ENCODE data around the gene DBF4B.
"Not testable (repeated sequence)": the region's sequence is repeated elsewhere in the genome, so short reads cannot be mapped to it uniquely, and the experiment has no call there.

Gene DBF4B

DNA sequence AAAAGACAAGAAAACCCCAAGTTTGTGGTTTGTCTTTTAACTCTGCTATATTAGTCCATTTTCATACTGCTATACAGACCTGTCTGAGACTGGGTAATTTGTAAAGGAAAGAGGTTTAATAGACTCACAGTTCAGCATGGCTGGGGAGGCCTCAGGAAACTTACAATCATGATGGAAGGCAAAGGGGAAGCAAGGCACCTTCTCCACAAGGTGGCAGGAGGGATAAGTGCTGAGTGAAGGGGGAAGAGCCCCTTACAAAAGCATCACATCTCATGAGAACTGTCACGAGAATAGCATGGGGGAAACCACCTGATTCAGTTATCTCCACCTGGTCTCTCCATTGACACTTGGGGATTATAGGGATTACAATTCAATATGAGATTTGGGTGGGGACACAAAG is 36.8 kb downstream of the DBF4B start:
- POLR2A ChIA-PET = no interaction called here
- no peaks in the 10 kb centered on the region for H3K27me3 ChIP-seq (replicated peaks in 2 of 5; ENCODE audit: control insufficient read depth in 4 of 5, insufficient read depth in 5 of 5, low read length in 4 of 5)
- CTCF ChIA-PET = interaction anchor here (1.4 kb wide), 1 partner anchor 11 kb away, joined by 5 read pairs; no protein-coding TSS in a partner anchor
- H3K27ac ChIP-seq (ENCODE audit: insufficient read depth in 1 of 2, low read depth in 1 of 2, low read length in 2 of 2, poor library complexity in 1 of 2, severe bottlenecking in 2 of 2) = no peak overlapping the region
- no peaks in the 10 kb centered on the region for H3K9me3 ChIP-seq (ENCODE audit: control extremely low read depth in 1 of 5, control insufficient read depth in 4 of 5, insufficient read depth in 2 of 5, low read depth in 1 of 5, low read length in 4 of 5)
- WGBS (ENCODE audit: insufficient coverage) = no CpG with 5 or more reads among the region's 1 CpG
- peak in 2 of 3 donors; percentile 34 to 51 for DNase-seq
- no peak overlapping the region for H3K4me3 ChIP-seq (ENCODE audit: control insufficient read depth in 1 of 7, extremely low read depth in 1 of 7, insufficient read depth in 4 of 7, low read depth in 2 of 7, low read length in 6 of 7)
- H3K4me1 ChIP-seq (ENCODE audit: control extremely low read depth in 1 of 4, control insufficient read depth in 4 of 4, insufficient read depth in 4 of 4, low read length in 3 of 4) = no peaks in the 10 kb centered on the region
- peaks cover 5 to 47% (median 28%) of the 10 kb centered on the region in 4 experiments for H3K36me3 ChIP-seq (ENCODE audit: control insufficient read depth in 4 of 4, insufficient read depth in 4 of 4, low read length in 3 of 4)

DNA sequence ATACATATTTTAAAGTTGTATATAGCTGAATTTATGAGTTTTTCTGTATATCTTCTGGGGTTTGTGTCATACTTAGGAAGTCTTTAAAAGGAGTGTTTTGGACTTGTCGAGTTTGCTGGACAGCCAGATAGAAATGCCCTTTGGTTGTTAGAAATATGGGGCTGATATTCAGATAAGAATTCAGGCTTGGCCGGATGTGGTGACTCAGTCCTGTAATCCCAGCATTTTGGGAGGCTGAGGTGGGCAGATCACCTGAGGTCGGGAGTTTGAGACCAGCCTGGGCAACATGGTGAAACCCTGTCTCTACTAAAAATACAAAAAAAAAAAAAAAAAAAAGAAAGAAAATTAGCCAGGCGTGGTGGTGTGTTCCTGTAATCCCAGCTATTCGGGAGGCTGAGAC is 37.3 kb downstream of the DBF4B start:
- H3K27ac ChIP-seq (ENCODE audit: insufficient read depth in 1 of 2, low read depth in 1 of 2, low read length in 2 of 2, poor library complexity in 1 of 2, severe bottlenecking in 2 of 2); H3K9me3 ChIP-seq (ENCODE audit: control extremely low read depth in 1 of 5, control insufficient read depth in 4 of 5, insufficient read depth in 2 of 5, low read depth in 1 of 5, low read length in 4 of 5); DNase-seq; H3K4me3 ChIP-seq (ENCODE audit: control insufficient read depth in 1 of 7, extremely low read depth in 1 of 7, insufficient read depth in 4 of 7, low read depth in 2 of 7, low read length in 6 of 7); POLR2A ChIA-PET; H3K4me1 ChIP-seq (ENCODE audit: control extremely low read depth in 1 of 4, control insufficient read depth in 4 of 4, insufficient read depth in 4 of 4, low read length in 3 of 4); H3K27me3 ChIP-seq (replicated peaks in 2 of 5; ENCODE audit: control insufficient read depth in 4 of 5, insufficient read depth in 5 of 5, low read length in 4 of 5): not testable (repeated sequence)
- WGBS (ENCODE audit: insufficient coverage) = 100% methylated on average over 4 of the region's 5 CpGs
- CTCF ChIA-PET = interaction anchor here (0.8 kb wide), 1 partner anchor 8 kb away, joined by 3 read pairs; no protein-coding TSS in a partner anchor
- H3K36me3 ChIP-seq (ENCODE audit: control insufficient read depth in 4 of 4, insufficient read depth in 4 of 4, low read length in 3 of 4) = peaks cover 5 to 49% (median 30%) of the 10 kb centered on the region in 4 experiments

DNA sequence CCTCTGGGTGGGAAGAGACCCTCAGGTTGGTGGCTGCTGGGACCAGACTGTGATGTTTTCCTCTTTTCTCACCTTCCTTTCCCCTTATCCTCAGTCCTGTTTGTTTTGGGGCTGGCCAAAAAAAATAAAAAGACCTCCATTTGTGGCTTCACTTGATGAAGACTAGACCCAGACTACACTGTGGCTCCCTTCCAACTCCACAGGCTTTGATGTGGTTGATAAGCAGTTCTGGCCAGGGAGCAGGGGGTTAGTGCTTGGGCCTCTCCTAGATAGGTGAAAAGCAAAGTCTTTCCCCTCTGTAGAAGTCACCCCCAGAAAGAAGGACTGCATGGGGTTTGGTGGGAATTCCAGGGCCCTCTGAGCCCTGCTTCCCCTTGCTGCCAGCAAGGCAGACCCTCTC is 39.1 kb downstream of the DBF4B start:
- Histone ChIP-seq H3K36me3 (ENCODE audit: control insufficient read depth in 4 of 4, insufficient read depth in 4 of 4, low read length in 3 of 4) (peaks cover 5 to 50% (median 32%) of the 10 kb centered on the region in 4 experiments), H3K27me3 (replicated peaks in 2 of 5; ENCODE audit: control insufficient read depth in 4 of 5, insufficient read depth in 5 of 5, low read length in 4 of 5) (no peaks in the 10 kb centered on the region), H3K4me3 (ENCODE audit: control insufficient read depth in 1 of 7, extremely low read depth in 1 of 7, insufficient read depth in 4 of 7, low read depth in 2 of 7, low read length in 6 of 7) (no peak overlapping the region), H3K27ac (ENCODE audit: insufficient read depth in 1 of 2, low read depth in 1 of 2, low read length in 2 of 2, poor library complexity in 1 of 2, severe bottlenecking in 2 of 2) (no peak overlapping the region), H3K4me1 (ENCODE audit: control extremely low read depth in 1 of 4, control insufficient read depth in 4 of 4, insufficient read depth in 4 of 4, low read length in 3 of 4) (no peaks in the 10 kb centered on the region), H3K9me3 (ENCODE audit: control extremely low read depth in 1 of 5, control insufficient read depth in 4 of 5, insufficient read depth in 2 of 5, low read depth in 1 of 5, low read length in 4 of 5) (no peaks in the 10 kb centered on the region)
- ChIA-PET CTCF (interaction anchor here (1.0 kb wide), 1 partner anchor 10 kb away, joined by 3 read pairs; no protein-coding TSS in a partner anchor), POLR2A (no interaction called here)
- no peak for DNase-seq

DNA sequence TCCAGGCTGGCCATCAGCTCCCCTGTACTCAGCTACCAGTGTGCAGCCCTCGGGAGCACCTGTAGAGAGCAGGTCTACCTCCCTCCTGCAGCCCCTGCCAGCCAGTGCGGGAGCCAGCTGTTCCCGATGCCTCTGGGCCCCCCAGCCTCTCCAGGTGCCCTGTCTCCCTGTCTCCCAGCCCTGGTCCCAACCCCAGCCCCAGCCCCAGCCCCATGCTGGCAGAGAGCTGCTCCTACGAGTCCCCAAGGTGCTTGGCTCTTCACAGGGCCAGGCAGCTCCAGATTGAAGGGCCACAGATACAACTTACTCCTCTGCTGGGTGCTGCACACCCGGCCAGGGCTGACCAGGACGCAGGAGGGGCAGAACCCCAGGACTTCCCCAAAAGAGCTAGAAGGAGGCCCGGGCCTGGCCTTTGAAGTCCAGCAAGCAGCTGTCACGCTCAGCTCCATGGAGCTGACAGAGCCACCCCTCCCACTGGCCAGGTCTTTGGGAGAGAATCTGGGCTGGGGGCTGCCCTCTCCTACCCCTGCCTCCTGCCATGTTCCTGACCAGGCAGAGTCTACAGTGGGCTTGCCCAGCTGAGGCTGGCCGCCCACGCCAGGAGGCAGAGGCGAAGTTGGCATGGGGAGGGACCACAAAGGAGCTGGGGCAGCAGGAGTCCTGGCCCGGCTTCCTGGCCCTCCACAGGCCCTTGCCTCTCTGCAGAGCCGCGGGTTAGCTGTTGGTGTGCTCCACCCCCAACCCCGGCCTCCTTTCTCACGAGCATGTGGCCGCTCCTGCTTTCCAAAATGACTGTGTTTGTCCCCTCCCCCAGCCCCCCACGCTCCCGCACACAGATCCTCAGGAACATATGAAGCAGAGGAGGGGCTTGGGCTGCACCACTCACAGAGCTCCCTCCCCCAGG is 40.9 kb downstream of the DBF4B start:
- no peak for DNase-seq
- Histone ChIP-seq H3K27me3 (replicated peaks in 2 of 5; ENCODE audit: control insufficient read depth in 4 of 5, insufficient read depth in 5 of 5, low read length in 4 of 5) (no peaks in the 10 kb centered on the region), H3K4me3 (ENCODE audit: control insufficient read depth in 1 of 7, extremely low read depth in 1 of 7, insufficient read depth in 4 of 7, low read depth in 2 of 7, low read length in 6 of 7) (no peak overlapping the region), H3K4me1 (ENCODE audit: control extremely low read depth in 1 of 4, control insufficient read depth in 4 of 4, insufficient read depth in 4 of 4, low read length in 3 of 4) (no peaks in the 10 kb centered on the region), H3K9me3 (ENCODE audit: control extremely low read depth in 1 of 5, control insufficient read depth in 4 of 5, insufficient read depth in 2 of 5, low read depth in 1 of 5, low read length in 4 of 5) (no peaks in the 10 kb centered on the region), H3K27ac (ENCODE audit: insufficient read depth in 1 of 2, low read depth in 1 of 2, low read length in 2 of 2, poor library complexity in 1 of 2, severe bottlenecking in 2 of 2) (no peak overlapping the region), H3K36me3 (ENCODE audit: control insufficient read depth in 4 of 4, insufficient read depth in 4 of 4, low read length in 3 of 4) (peaks cover 5 to 48% (median 30%) of the 10 kb centered on the region in 4 experiments)
- POLR2A ChIA-PET = no interaction called here
- CTCF ChIA-PET = interaction anchor here (0.8 to 1.5 kb wide), 2 partner anchors 15 to 17 kb away, joined by 4 to 6 read pairs; no protein-coding TSS in a partner anchor
- 95% methylated on average over 12 of the region's 19 CpGs for WGBS (ENCODE audit: insufficient coverage)

DNA sequence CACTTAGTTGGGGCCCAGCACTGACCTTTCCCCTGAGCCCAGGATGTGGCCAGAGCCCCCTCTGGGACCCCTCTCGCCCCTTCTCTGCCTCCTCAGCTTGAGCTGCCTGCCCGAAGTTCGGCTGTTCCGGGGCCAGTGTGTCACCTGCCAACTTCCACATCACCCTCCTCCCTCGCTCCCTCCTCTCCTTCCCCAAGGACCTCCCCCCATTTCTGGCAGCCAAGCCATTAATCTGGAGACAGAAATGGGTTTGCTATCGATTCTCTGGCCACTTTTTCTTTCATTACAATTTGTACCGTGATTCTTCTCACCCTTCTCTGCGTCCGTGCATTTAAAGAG is 41.5 kb downstream of the DBF4B start:
- Histone ChIP-seq H3K36me3 (ENCODE audit: control insufficient read depth in 4 of 4, insufficient read depth in 4 of 4, low read length in 3 of 4) (peaks cover 5 to 48% (median 30%) of the 10 kb centered on the region in 4 experiments), H3K4me1 (ENCODE audit: control extremely low read depth in 1 of 4, control insufficient read depth in 4 of 4, insufficient read depth in 4 of 4, low read length in 3 of 4) (no peaks in the 10 kb centered on the region), H3K27ac (ENCODE audit: insufficient read depth in 1 of 2, low read depth in 1 of 2, low read length in 2 of 2, poor library complexity in 1 of 2, severe bottlenecking in 2 of 2) (no peak overlapping the region), H3K4me3 (ENCODE audit: control insufficient read depth in 1 of 7, extremely low read depth in 1 of 7, insufficient read depth in 4 of 7, low read depth in 2 of 7, low read length in 6 of 7) (no peak overlapping the region), H3K27me3 (replicated peaks in 2 of 5; ENCODE audit: control insufficient read depth in 4 of 5, insufficient read depth in 5 of 5, low read length in 4 of 5) (no peaks in the 10 kb centered on the region), H3K9me3 (ENCODE audit: control extremely low read depth in 1 of 5, control insufficient read depth in 4 of 5, insufficient read depth in 2 of 5, low read depth in 1 of 5, low read length in 4 of 5) (no peaks in the 10 kb centered on the region)
- 95% methylated on average over 4 of the region's 9 CpGs for WGBS (ENCODE audit: insufficient coverage)
- POLR2A ChIA-PET = no interaction called here
- DNase-seq = no peak
- CTCF ChIA-PET = no interaction called here

DNA sequence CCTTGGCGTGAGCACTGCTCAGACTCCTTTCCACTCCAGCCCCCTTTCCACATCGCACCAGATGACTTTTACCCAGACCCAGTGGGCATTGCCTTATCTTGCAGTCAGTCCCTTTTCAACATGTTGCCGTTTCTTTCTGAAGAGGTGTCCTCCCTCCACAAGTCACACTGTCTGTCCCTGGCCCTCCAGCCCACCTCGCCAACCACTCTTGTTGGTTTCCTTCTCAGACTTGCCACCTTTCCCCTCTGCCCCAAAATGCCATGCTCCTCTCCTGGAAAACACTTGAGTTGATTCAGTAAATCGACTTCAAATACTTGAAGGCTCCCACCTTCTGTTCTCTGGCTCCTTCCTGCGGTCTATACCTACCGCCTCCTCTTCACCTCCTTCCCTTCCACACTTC is 42.9 kb downstream of the DBF4B start:
- DNase-seq = no peak
- 93% methylated on average over 7 of the region's 7 CpGs for WGBS (ENCODE audit: insufficient coverage)
- Histone ChIP-seq H3K36me3 (ENCODE audit: control insufficient read depth in 4 of 4, insufficient read depth in 4 of 4, low read length in 3 of 4) (peaks cover 3 to 48% (median 29%) of the 10 kb centered on the region in 4 experiments), H3K9me3 (ENCODE audit: control extremely low read depth in 1 of 5, control insufficient read depth in 4 of 5, insufficient read depth in 2 of 5, low read depth in 1 of 5, low read length in 4 of 5) (no peaks in the 10 kb centered on the region), H3K27ac (ENCODE audit: insufficient read depth in 1 of 2, low read depth in 1 of 2, low read length in 2 of 2, poor library complexity in 1 of 2, severe bottlenecking in 2 of 2) (no peak overlapping the region), H3K27me3 (replicated peaks in 2 of 5; ENCODE audit: control insufficient read depth in 4 of 5, insufficient read depth in 5 of 5, low read length in 4 of 5) (no peaks in the 10 kb centered on the region), H3K4me3 (ENCODE audit: control insufficient read depth in 1 of 7, extremely low read depth in 1 of 7, insufficient read depth in 4 of 7, low read depth in 2 of 7, low read length in 6 of 7) (no peak overlapping the region), H3K4me1 (ENCODE audit: control extremely low read depth in 1 of 4, control insufficient read depth in 4 of 4, insufficient read depth in 4 of 4, low read length in 3 of 4) (no peaks in the 10 kb centered on the region)
- ChIA-PET CTCF (no interaction called here), POLR2A (no interaction called here)

DNA sequence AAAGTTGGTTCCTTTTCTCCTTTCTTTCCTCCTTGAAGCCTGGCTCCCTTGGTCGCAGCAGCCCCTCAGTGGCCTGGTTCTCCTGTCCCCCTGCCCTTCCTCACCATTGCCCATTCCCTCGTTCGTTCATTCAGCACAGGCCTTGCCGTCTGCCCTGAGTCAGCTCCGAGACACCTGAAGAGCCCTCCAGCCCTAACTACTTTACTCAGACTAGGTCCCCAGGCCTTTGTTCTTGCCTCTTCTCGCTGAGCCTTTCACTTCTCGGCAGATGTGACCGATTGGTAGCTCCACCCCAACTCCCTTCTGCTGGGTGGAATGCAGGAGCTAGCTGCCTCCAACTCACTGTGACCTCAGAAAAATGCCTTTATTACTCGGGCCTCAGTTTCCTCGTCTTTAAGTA is 43.3 kb downstream of the DBF4B start:
- CTCF ChIA-PET = interaction anchor here (0.5 kb wide), 1 partner anchor 109 kb away, joined by 5 read pairs; no protein-coding TSS in a partner anchor
- no peak for DNase-seq
- Histone ChIP-seq H3K27me3 (replicated peaks in 2 of 5; ENCODE audit: control insufficient read depth in 4 of 5, insufficient read depth in 5 of 5, low read length in 4 of 5) (peaks cover 0 to under 1% (median 0%) of the 10 kb centered on the region in 5 experiments), H3K36me3 (ENCODE audit: control insufficient read depth in 4 of 4, insufficient read depth in 4 of 4, low read length in 3 of 4) (peaks cover 2 to 47% (median 28%) of the 10 kb centered on the region in 4 experiments), H3K9me3 (ENCODE audit: control extremely low read depth in 1 of 5, control insufficient read depth in 4 of 5, insufficient read depth in 2 of 5, low read depth in 1 of 5, low read length in 4 of 5) (no peaks in the 10 kb centered on the region), H3K4me1 (ENCODE audit: control extremely low read depth in 1 of 4, control insufficient read depth in 4 of 4, insufficient read depth in 4 of 4, low read length in 3 of 4) (no peaks in the 10 kb centered on the region), H3K4me3 (ENCODE audit: control insufficient read depth in 1 of 7, extremely low read depth in 1 of 7, insufficient read depth in 4 of 7, low read depth in 2 of 7, low read length in 6 of 7) (no peak overlapping the region), H3K27ac (ENCODE audit: insufficient read depth in 1 of 2, low read depth in 1 of 2, low read length in 2 of 2, poor library complexity in 1 of 2, severe bottlenecking in 2 of 2) (no peak overlapping the region)
- WGBS (ENCODE audit: insufficient coverage) = 99% methylated on average over 10 of the region's 10 CpGs
- POLR2A ChIA-PET = no interaction called here
